ENCODE results near the gene CRIP2. TPM values are rescaled to one million over a fixed set of nuclear protein-coding genes. Genes with fewer than 3 reads are reported as not detected.

CRIP2 gene
- total and polyA plus RNA-seq, 2 of the 13 experiments (the other 11 are each of a cell fraction or from before 2014, with no cell fraction given) = 31.6 to 37.9 TPM

DNA sequence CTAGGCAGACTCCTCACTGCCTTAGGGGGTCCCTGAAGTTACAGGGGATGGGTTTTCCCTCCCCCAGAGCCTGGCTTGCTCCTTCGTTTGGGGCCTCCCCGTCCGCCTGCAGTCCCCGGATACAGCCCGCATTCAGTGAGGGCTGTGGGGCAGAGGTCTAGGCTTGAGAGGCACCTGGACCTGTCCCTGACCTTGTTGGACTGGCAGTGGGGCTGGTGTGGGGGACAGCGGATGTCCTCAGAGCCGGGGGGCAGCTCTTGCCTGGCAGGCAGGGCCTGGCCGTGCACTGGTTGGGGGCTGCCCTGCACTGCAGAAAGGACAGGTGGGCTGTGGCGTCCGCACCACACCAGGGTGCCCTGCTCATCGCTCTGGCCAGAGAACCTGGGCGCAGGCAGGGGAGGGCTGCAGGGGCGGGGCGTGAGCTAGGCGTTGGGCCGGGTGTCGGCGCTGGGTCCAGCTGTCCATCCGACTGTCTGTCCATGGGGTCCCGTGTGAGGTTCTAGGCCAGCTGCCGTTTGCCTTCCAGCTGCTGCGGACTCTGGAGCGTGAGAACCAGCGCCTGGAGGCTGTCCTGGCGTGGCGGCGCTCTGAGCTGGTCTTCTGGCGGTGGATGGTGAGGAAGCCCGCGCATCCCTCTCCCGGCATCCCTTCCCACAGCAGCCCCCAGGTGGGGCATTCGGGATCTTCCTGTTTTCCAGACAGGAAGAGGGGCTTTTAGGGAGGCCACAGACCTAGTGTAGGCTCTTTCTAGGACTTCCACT, 22.4 kb downstream of the CRIP2 start (continued):
- TF ChIP-seq, protein P1, sequence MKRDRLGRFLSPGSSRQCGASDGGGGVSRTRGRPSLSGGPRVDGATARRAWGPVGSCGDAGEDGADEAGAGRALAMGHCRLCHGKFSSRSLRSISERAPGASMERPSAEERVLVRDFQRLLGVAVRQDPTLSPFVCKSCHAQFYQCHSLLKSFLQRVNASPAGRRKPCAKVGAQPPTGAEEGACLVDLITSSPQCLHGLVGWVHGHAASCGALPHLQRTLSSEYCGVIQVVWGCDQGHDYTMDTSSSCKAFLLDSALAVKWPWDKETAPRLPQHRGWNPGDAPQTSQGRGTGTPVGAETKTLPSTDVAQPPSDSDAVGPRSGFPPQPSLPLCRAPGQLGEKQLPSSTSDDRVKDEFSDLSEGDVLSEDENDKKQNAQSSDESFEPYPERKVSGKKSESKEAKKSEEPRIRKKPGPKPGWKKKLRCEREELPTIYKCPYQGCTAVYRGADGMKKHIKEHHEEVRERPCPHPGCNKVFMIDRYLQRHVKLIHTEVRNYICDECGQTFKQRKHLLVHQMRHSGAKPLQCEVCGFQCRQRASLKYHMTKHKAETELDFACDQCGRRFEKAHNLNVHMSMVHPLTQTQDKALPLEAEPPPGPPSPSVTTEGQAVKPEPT (CRISPR knock-in tag; IDR thresholded peaks at IDR 0.05; ENCODE audit: low read depth) = no peak
- TF ChIP-seq, protein P2, sequence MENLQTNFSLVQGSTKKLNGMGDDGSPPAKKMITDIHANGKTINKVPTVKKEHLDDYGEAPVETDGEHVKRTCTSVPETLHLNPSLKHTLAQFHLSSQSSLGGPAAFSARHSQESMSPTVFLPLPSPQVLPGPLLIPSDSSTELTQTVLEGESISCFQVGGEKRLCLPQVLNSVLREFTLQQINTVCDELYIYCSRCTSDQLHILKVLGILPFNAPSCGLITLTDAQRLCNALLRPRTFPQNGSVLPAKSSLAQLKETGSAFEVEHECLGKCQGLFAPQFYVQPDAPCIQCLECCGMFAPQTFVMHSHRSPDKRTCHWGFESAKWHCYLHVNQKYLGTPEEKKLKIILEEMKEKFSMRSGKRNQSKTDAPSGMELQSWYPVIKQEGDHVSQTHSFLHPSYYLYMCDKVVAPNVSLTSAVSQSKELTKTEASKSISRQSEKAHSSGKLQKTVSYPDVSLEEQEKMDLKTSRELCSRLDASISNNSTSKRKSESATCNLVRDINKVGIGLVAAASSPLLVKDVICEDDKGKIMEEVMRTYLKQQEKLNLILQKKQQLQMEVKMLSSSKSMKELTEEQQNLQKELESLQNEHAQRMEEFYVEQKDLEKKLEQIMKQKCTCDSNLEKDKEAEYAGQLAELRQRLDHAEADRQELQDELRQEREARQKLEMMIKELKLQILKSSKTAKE (CRISPR knock-in tag; IDR thresholded peaks at IDR 0.05; ENCODE audit: borderline replicate concordance) = no peak
- no peak for TF ChIP-seq ZNF101 (CRISPR knock-in tag; IDR thresholded peaks at IDR 0.05; ENCODE audit: borderline replicate concordance, low read depth)
- peak; percentile 73; the same call in 1 of the 2 replicates for TF ChIP-seq ZNF446 (CRISPR knock-in tag; IDR thresholded peaks at IDR 0.05)
- 0 out of 2 replicates have a peak, but pooled peaks have one; percentile 24 for TF ChIP-seq ZFP36L1 (CRISPR knock-in tag; IDR thresholded peaks at IDR 0.05)
- no peak for TF ChIP-seq ZNF772 (CRISPR knock-in tag; IDR thresholded peaks at IDR 0.05)
- no peak for TF ChIP-seq KDM5A (IDR thresholded peaks at IDR 0.05; ENCODE audit: borderline replicate concordance, low read length)
- TF ChIP-seq ZNF552 (CRISPR knock-in tag; IDR thresholded peaks at IDR 0.05; ENCODE audit: borderline replicate concordance) = no peak
- TF ChIP-seq, protein P3, sequence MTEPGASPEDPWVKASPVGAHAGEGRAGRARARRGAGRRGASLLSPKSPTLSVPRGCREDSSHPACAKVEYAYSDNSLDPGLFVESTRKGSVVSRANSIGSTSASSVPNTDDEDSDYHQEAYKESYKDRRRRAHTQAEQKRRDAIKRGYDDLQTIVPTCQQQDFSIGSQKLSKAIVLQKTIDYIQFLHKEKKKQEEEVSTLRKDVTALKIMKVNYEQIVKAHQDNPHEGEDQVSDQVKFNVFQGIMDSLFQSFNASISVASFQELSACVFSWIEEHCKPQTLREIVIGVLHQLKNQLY (CRISPR knock-in tag; IDR thresholded peaks at IDR 0.05) = no peak
- TF ChIP-seq ZNF34 (CRISPR knock-in tag; IDR thresholded peaks at IDR 0.05; ENCODE audit: borderline replicate concordance) = no peak; the same call in 1 of the 2 replicates
- TF ChIP-seq, protein P4, sequence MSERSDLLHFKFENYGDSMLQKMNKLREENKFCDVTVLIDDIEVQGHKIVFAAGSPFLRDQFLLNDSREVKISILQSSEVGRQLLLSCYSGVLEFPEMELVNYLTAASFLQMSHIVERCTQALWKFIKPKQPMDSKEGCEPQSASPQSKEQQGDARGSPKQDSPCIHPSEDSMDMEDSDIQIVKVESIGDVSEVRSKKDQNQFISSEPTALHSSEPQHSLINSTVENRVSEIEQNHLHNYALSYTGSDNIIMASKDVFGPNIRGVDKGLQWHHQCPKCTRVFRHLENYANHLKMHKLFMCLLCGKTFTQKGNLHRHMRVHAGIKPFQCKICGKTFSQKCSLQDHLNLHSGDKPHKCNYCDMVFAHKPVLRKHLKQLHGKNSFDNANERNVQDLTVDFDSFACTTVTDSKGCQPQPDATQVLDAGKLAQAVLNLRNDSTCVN (CRISPR knock-in tag; IDR thresholded peaks at IDR 0.05; ENCODE audit: borderline replicate concordance) = no peak
- no peak for TF ChIP-seq ZNF230 (CRISPR knock-in tag; IDR thresholded peaks at IDR 0.05)
- TF ChIP-seq SMAD1 (CRISPR knock-in tag; IDR thresholded peaks at IDR 0.05; ENCODE audit: borderline replicate concordance, low read depth) = no peak
- TF ChIP-seq ZSCAN29 (CRISPR knock-in tag; conservative IDR thresholded peaks at IDR 0.05) = 0 out of 2 replicates have a peak, but pooled peaks have one; percentile 57
- TF ChIP-seq, protein P5, sequence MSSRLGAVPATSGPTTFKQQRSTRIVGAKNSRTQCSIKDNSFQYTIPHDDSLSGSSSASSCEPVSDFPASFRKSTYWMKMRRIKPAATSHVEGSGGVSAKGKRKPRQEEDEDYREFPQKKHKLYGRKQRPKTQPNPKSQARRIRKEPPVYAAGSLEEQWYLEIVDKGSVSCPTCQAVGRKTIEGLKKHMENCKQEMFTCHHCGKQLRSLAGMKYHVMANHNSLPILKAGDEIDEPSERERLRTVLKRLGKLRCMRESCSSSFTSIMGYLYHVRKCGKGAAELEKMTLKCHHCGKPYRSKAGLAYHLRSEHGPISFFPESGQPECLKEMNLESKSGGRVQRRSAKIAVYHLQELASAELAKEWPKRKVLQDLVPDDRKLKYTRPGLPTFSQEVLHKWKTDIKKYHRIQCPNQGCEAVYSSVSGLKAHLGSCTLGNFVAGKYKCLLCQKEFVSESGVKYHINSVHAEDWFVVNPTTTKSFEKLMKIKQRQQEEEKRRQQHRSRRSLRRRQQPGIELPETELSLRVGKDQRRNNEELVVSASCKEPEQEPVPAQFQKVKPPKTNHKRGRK (CRISPR knock-in tag; IDR thresholded peaks at IDR 0.05) = no peak
- TF ChIP-seq, protein P6, sequence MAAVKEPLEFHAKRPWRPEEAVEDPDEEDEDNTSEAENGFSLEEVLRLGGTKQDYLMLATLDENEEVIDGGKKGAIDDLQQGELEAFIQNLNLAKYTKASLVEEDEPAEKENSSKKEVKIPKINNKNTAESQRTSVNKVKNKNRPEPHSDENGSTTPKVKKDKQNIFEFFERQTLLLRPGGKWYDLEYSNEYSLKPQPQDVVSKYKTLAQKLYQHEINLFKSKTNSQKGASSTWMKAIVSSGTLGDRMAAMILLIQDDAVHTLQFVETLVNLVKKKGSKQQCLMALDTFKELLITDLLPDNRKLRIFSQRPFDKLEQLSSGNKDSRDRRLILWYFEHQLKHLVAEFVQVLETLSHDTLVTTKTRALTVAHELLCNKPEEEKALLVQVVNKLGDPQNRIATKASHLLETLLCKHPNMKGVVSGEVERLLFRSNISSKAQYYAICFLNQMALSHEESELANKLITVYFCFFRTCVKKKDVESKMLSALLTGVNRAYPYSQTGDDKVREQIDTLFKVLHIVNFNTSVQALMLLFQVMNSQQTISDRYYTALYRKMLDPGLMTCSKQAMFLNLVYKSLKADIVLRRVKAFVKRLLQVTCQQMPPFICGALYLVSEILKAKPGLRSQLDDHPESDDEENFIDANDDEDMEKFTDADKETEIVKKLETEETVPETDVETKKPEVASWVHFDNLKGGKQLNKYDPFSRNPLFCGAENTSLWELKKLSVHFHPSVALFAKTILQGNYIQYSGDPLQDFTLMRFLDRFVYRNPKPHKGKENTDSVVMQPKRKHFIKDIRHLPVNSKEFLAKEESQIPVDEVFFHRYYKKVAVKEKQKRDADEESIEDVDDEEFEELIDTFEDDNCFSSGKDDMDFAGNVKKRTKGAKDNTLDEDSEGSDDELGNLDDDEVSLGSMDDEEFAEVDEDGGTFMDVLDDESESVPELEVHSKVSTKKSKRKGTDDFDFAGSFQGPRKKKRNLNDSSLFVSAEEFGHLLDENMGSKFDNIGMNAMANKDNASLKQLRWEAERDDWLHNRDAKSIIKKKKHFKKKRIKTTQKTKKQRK (IDR thresholded peaks at IDR 0.05; ENCODE audit: low read length) = no peak
- TF ChIP-seq ZNF337 (CRISPR knock-in tag; IDR thresholded peaks at IDR 0.05; ENCODE audit: borderline replicate concordance, low read depth) = no peak

All from HepG2 (cell line).